GM10847 (cell line): ENCODE results near the gene STPG4.

Experiments
- POLR2A ChIP-seq: IDR thresholded peaks from 2 replicates; pipeline ENCODE4 v1.6.1; 2011; ENCODE audit not compliant: insufficient read length; ENCODE audit errors: extremely low read depth

STPG4 gene

DNA sequence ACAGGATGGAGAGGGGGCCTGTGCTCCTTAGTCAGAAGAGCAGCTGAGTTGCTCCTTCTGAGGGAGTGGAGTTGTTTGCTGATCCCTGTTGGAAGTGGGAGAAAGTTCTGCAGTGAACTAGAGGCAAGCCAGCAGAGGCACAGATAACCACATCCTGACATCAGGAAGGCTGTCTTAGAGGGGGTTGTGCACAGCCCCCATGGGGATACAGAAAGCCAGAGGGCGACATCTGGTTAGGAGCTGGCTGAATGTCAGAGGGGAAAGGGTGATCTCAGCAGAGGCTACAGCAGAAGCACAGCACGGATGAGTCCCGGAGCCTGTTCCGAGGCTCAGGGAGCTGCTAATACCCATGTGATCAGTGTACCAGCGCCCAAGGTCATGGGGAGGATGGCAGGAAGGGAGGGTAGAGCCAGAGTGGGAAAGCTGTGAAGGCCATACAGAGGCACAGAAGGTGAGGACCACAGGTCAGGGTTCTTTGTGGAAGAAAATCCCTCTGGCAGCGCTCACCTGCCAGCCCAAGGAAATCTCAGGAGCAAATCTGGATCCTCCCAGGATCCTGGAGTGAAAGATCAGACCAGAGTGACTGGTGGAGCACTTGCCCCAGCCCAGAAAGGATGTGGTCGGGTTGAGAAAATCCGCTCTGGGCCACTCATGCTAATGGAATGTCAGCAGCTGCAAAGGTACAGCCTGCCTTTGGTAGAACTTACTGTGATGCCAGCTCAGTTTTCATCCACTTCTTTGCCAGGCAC lies 111.8 kb downstream of the STPG4 start:
- TF ChIP-seq POLR2A = no peak

- no peak for TF ChIP-seq POLR2A
Observed at GRCh38 chr2:47041891-47042684, 113.0 kb downstream of the STPG4 start.

GRCh38 chr2:47041063-47041462 lies 114.0 kb downstream of the STPG4 start:
- no peak for TF ChIP-seq POLR2A

DNA sequence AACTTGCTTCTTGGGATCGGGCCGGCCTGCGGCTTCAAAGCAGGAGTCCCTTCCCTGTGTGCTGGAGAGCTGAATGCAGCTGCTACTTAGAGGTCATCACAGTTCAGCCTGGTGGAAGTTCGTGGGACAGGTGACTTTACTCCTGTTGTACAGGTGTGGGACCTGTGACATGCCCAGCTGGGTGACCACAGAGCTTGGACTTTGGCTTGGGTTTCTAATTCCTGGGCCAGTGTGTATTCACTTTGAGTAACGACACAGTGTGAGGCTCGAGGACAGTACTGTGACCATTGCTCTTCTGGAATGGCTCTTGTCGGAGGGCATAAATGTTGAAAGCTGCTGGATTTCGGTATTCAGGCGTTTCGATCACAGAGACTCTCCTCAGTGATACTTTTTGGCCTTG lies 114.5 kb downstream of the STPG4 start:
- TF ChIP-seq POLR2A = no peak

DNA sequence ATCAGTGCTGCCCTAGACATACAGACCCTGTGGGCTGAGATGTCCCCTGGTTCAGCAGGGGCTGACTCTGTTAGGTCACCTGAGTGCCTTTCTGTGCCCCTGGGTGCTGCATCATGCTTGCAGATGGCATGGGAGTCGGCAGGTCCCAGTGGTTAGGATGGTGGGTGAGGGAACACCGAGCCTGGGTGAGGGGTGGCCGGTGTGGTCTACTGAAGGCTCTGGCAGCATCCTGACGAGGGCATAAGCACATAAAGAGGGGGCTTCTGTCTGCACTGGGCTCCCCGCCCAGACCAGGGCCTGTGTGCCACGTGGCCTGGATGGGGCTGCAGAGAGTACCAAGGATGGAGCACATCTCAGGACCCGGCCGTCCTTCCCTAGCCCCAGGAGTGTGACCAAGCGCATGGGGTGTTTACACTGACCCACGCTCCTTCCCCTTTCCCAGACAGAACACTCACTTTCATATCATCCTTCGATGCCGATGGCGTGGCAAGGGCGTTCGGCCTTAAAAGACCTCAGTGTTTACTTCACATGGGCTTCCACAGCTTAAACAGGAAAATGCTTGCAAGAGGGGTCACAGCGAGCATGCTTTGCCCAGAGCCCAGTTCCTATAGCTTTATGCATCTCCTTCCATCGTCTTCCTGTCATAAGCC lies 115.1 kb downstream of the STPG4 start:
- no peak for TF ChIP-seq POLR2A

DNA sequence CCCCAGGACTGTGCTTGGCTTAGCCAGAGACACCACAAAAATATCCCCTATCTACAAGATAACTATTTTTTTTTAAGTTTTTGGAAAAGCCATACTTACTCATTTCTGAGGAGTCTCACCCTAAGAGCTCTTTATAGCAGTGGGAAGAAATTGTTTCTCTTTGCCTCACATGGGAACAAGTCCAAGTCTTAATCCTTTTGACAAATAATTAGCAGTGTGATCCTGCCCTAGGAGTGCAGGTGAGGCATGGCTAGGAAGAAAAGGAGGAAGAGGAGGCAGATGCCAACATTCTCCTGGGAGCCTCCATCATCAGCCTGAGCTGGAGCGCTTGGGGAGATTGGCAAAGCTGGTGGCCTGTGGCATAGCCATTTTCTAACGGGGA lies 115.6 kb downstream of the STPG4 start:
- TF ChIP-seq POLR2A = no peak

GRCh38 chr2:47038656-47039488 lies 116.2 kb downstream of the STPG4 start:
- TF ChIP-seq POLR2A = no peak

DNA sequence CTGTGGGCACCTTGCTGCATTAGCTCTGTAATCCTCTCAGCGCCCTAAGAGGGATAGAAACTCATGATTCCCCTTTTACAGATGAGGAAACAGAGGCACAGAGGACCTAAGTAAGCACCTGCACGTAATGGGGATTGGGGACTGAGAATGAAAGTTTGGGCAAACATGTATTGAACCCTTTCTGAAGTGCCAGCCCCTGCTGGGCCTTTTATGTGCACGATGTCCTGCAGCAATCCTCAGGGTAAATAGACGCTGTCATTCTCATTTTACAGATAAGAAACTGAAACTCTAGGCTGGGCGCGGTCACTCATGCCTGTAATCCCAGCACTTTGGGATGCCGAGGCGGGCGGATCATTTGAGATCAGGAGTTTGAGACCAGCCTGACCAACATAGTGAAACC lies 117.4 kb downstream of the STPG4 start:
- no peak for TF ChIP-seq POLR2A
